Gastroesophageal sphincter (tissue), 4 donors: ENCODE data around the gene RETREG1. TPM values are rescaled to one million over a fixed set of nuclear protein-coding genes. Genes with fewer than 3 reads are reported as not detected.

Experiments
- ATAC-seq: fragments of 150-250 bp; one replicate; pipeline ENCODE4 v1.9.1; 2016; ENCODE audit warnings: mild to moderate bottlenecking, moderate library complexity
- H3K27ac ChIP-seq, 4 donors: fragments of 200-600 bp; sonication (generic) in 3 of 4; 1 replicate in 3 of 4; 2 replicates in 1 of 4; pipeline ENCODE4 v1.5.1; 2016 to 2019
- H3K27me3 ChIP-seq: fragments of 200-600 bp; sonication (generic); one replicate; pipeline ENCODE4 v1.5.1; 2019
- H3K36me3 ChIP-seq, 2 donors: fragments of 200-600 bp; sonication (generic); one replicate each; pipeline ENCODE4 v1.5.1; 2019; ENCODE audit warnings: control low read depth in 1 of 2
- H3K4me1 ChIP-seq, 3 donors: fragments of 200-600 bp; sonication (generic); 1 replicate in 2 of 3; 2 replicates in 1 of 3; pipeline ENCODE4 v1.5.1; 2016 to 2019; ENCODE audit warnings: control low read depth in 2 of 3
- H3K4me3 ChIP-seq, 2 donors: fragments of 200-600 bp; sonication (generic); one replicate each; pipeline ENCODE4 v1.5.1; 2019; ENCODE audit warnings: mild to moderate bottlenecking in 1 of 2, moderate library complexity in 1 of 2
- H3K9me3 ChIP-seq, 3 donors: fragments of 200-600 bp; sonication (generic); one replicate each; pipeline ENCODE4 v1.5.1; 2017 to 2019; ENCODE audit warnings: control low read depth in 2 of 3
- EP300 ChIP-seq: sonication (generic); formaldehyde crosslinking; IDR thresholded peaks from one replicate; pipeline ENCODE4 v1.6.1; 2017; ENCODE audit warnings: antibody characterized with exemption, mild to moderate bottlenecking
- POLR2A ChIP-seq, 2 donors: fragments of 450-650 bp; IDR thresholded peaks; one replicate each; pipeline ENCODE4 v1.6.1; 2017; ENCODE audit warnings: antibody characterized with exemption in 2 of 2, mild to moderate bottlenecking in 2 of 2, moderate library complexity in 1 of 2
- POLR2AphosphoS5 ChIP-seq: sonication (generic); formaldehyde crosslinking; IDR thresholded peaks from one replicate; pipeline ENCODE4 v1.6.1; 2017; ENCODE audit warnings: antibody characterized with exemption
- WGBS, 2 donors: methylation state at CpG; one replicate each; pipeline ENCODE4 v1.1.5; 2018; ENCODE audit warnings: low coverage in 1 of 2; 5-methylcytosine and 5-hydroxymethylcytosine counted together
- total RNA-seq, 4 donors: library from RNA; depleted of rRNA; stranded (reverse); fragments of >200 nt; gene quantifications; one replicate each; pipeline ENCODE4 v1.1.0, GENCODE V29; 2016
- TF ChIP-seq, protein P1 (sequence below), 4 experiments: fragments of 200-600 bp in 2 of 4; fragments of 450-650 bp in 2 of 4; sonication (generic) in 1 of 4; IDR thresholded peaks; one replicate each; pipeline ENCODE4 v1.5.1; 2017 to 2019; ENCODE audit warnings: antibody characterized with exemption in 4 of 4, mild to moderate bottlenecking in 2 of 4, moderate library complexity in 2 of 4

Gene RETREG1
- total RNA-seq, 4 donors from 2014 or later: 7.3 to 21.3 (median 15.7) TPM

DNA sequence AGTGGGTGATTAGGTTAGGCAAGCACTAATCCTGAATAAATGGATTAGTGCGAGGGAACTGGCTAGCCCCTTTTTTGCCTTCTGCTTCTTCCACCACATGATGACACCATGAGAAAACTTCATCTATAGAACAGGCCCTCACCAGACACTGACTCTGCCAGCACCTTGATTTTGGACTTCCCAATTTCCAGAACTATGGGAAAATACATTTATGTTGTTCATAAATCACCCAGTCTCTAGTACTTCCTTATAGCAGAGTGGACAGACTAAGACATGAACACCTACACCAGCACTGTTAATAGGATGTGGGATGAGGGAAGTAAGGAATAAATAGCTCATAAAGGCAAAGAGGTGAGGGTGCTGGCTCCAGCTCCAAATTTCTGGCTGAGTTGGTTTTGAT, 152.6 kb downstream of the RETREG1 start:
- H3K36me3 ChIP-seq: peaks cover 0 to 44% of the 10 kb centered on the region in 2 donors
- no peaks in the 10 kb centered on the region for H3K9me3 ChIP-seq
- H3K4me1 ChIP-seq: peaks cover 10 to 80% (median 50%) of the 10 kb centered on the region in 3 donors
- TF ChIP-seq, protein P1, sequence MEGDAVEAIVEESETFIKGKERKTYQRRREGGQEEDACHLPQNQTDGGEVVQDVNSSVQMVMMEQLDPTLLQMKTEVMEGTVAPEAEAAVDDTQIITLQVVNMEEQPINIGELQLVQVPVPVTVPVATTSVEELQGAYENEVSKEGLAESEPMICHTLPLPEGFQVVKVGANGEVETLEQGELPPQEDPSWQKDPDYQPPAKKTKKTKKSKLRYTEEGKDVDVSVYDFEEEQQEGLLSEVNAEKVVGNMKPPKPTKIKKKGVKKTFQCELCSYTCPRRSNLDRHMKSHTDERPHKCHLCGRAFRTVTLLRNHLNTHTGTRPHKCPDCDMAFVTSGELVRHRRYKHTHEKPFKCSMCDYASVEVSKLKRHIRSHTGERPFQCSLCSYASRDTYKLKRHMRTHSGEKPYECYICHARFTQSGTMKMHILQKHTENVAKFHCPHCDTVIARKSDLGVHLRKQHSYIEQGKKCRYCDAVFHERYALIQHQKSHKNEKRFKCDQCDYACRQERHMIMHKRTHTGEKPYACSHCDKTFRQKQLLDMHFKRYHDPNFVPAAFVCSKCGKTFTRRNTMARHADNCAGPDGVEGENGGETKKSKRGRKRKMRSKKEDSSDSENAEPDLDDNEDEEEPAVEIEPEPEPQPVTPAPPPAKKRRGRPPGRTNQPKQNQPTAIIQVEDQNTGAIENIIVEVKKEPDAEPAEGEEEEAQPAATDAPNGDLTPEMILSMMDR (IDR thresholded peaks at IDR 0.05): no peak
- TF ChIP-seq POLR2AphosphoS5 (no peak), EP300 (no peak), POLR2A (IDR thresholded peaks at IDR 0.05) (no peak)
- H3K27me3 ChIP-seq: no peaks in the 10 kb centered on the region
- H3K27ac ChIP-seq: no peak overlapping the region
- 80% methylated on average over 1 of the region's 1 CpG for WGBS, 2 donors
- peak overlapping the region; percentile 63 to 75 for H3K4me3 ChIP-seq
- ATAC-seq: no peak

DNA sequence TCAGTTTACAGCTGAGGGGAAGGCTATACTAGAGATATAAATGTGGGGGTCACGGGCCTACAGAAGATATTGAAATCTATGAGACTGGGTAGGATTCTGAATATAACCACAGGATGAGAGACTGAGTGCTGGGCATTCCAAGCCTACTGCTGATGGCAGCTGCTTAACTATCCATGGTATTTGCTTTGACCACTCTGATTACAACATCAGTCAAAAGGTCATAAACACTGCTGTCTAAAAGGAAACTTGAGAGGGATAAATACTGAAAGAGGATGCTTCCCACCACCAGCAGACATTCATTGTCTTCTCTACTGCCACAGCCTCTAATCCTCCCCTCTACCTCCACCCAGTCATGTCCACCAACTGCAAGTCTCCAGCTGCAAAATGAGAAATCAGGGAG, 155.0 kb downstream of the RETREG1 start:
- ATAC-seq: no peak
- no peak overlapping the region for H3K27ac ChIP-seq
- H3K4me3 ChIP-seq: no peak overlapping the region
- H3K9me3 ChIP-seq: no peaks in the 10 kb centered on the region
- TF ChIP-seq POLR2A (IDR thresholded peaks at IDR 0.05) (no peak), POLR2AphosphoS5 (no peak), EP300 (no peak)
- TF ChIP-seq, protein P1 (IDR thresholded peaks at IDR 0.05): no peak
- no peaks in the 10 kb centered on the region for H3K27me3 ChIP-seq
- WGBS, 2 donors: 57 to 91% methylated on average over 1 of the region's 1 CpG
- H3K4me1 ChIP-seq: peaks cover 8 to 81% (median 41%) of the 10 kb centered on the region in 3 donors
- peaks cover 0 to 68% of the 10 kb centered on the region in 2 donors for H3K36me3 ChIP-seq

DNA sequence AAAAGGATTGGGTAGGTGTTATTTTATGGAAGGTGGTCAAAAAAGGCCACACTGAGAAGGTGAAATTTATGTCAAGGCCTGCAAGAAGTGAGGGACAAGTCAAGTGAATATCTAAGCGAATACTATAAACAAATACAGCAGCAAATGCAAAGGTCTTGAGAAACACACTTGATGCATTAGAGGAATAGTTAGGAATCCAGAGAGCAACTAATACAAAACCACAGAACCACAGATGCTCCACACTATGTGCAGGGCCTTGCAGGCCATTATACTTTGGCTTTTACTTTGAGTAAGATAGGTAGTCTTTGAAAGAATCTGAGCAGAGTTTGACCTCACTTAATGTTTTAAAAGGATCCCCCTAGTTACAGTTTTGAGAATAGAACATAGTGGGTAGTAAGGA, 155.8 kb downstream of the RETREG1 start:
- peaks cover 5 to 83% (median 37%) of the 10 kb centered on the region in 3 donors for H3K4me1 ChIP-seq
- no peaks in the 10 kb centered on the region for H3K9me3 ChIP-seq
- H3K27ac ChIP-seq: no peak overlapping the region
- TF ChIP-seq POLR2A (IDR thresholded peaks at IDR 0.05): no peak
- TF ChIP-seq EP300: no peak
- TF ChIP-seq, protein P1 (IDR thresholded peaks at IDR 0.05): no peak
- no peak for TF ChIP-seq POLR2AphosphoS5
- H3K36me3 ChIP-seq: peaks cover 0 to 76% of the 10 kb centered on the region in 2 donors
- no peak for ATAC-seq
- no peaks in the 10 kb centered on the region for H3K27me3 ChIP-seq
- H3K4me3 ChIP-seq: no peak overlapping the region
- WGBS, 2 donors: 100% methylated on average over 1 of the region's 1 CpG

DNA sequence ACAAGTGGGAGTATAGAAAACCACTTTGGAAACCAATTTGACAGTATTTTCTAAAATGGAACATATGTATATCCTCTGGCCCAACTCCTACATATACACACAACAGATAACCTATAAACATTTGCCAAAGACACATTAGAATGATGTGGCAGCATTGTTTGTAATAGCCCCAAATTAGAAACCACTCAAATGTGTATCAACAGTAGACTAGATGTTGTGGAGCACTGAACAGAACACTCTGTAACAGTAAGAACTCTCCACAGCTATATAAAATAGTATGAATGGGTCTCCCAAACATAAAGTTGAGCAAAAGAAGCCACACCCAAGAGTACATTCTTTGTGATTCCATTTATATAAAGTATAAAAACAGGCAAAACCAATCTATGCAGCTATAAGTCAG, 157.3 kb downstream of the RETREG1 start:
- Histone ChIP-seq H3K4me1 (peaks cover 5 to 87% (median 39%) of the 10 kb centered on the region in 3 donors), H3K27ac (no peak overlapping the region), H3K9me3 (no peaks in the 10 kb centered on the region), H3K4me3 (no peak overlapping the region), H3K36me3 (peaks cover 0 to 89% of the 10 kb centered on the region in 2 donors), H3K27me3 (no peaks in the 10 kb centered on the region)
- TF ChIP-seq, protein P1 (IDR thresholded peaks at IDR 0.05): no peak
- TF ChIP-seq POLR2AphosphoS5: no peak
- TF ChIP-seq POLR2A (IDR thresholded peaks at IDR 0.05): no peak
- TF ChIP-seq EP300: no peak
- ATAC-seq: no peak

DNA sequence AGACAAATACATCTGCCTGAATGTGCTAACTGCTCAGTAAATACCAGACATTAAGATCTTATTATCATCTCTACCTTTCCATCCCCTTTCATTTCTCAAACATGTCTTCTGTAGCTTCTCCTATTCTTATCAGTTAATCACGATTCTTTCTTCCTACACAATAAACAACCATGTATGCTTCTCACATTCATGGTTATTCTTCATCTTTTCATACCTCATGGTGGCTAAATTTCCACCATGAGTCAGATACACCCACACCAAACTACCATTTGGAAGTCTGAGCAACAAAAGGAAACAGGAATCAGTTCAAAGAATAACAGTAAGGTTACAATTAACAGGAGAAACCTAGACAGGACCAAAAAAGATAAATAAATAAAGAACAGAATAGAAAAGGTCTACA, 158.9 kb downstream of the RETREG1 start:
- Histone ChIP-seq H3K36me3 (peaks cover 0 to 86% of the 10 kb centered on the region in 2 donors), H3K27ac (no peak overlapping the region)

More for the DNA sequence above, 158.9 kb downstream of the RETREG1 start:
- TF ChIP-seq POLR2AphosphoS5 (no peak), EP300 (no peak)
- 40 to 42% methylated on average over 1 of the region's 1 CpG for WGBS, 2 donors
- Histone ChIP-seq H3K9me3 (no peaks in the 10 kb centered on the region), H3K4me3 (no peak overlapping the region), H3K27me3 (no peaks in the 10 kb centered on the region), H3K4me1 (peaks cover 0 to 71% (median 24%) of the 10 kb centered on the region in 3 donors)
- no peak for ATAC-seq
